HG02973 (cell line): ENCODE data around the gene ZNF740.
A peak's percentile ranks its signal among the peaks of the same experiment; 100 is the strongest.

Source experiments
- ATAC-seq: cut with Tn5 transposase; IDR thresholded peaks from one replicate; pipeline ENCODE4 v1.9.1; 2021; ENCODE audit warnings: moderate library complexity; ENCODE audit not compliant: unreplicated experiment

The ZNF740 gene

DNA sequence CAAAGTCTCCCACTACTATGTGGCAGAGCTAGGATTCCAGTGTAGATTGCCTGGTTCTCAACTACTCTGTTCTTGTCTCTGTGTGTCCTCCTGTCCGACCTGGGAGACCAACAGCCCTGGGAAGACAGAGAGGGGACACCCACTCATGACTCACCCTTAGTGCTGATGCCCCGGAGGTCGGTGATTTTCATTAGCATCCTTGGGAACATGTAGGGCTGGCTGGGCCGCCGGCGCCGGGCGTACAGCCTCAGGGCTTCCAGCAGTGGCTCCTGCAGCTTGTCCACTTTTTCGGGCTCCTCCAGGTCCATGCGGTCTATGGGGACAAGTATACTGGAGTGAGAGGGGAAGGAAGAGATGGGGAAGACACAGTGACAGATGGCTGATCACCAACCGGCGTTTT lies 32.4 kb downstream of the ZNF740 start:
- ATAC-seq: no peak

DNA sequence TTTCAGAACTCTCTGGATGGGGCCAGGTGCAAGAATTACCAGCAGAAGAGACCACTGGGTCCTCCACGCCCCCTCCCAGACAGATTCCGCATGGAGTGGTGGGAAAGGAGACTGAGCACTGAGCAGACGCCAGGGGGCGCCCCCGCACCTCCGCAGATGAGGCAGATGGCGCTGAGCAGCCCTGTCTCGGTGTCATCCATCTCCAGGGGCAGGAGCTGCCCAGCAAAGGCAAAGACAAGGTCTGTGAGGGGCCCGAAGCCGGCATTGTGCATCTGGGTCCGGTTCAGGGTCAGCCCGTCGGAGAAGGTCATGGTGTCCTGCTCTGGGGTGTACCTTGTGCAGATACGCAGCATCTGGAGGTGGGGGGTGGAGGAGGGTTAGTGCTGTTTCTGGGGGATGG lies 32.8 kb downstream of the ZNF740 start:
- ATAC-seq: no peak

DNA sequence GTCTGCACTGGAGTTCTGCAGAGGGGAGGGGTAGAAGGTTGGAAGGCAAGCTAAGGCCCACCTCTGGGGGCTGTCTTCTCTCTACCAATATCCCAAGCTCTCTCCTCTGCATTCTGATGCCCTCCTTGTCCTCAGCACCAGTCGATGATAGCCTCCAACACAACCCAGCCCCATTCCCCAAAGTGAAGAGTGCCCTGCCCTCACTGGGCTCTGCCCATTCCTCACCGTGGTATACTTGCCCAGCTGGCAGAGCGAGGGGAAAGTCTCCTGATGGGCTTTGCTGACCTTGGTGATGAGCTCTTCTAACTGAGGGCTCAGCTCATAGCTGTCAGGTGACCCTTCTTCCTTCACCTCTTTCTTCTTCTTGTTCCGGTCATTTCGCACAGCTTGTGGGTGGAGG lies 33.7 kb downstream of the ZNF740 start:
- no peak for ATAC-seq

DNA sequence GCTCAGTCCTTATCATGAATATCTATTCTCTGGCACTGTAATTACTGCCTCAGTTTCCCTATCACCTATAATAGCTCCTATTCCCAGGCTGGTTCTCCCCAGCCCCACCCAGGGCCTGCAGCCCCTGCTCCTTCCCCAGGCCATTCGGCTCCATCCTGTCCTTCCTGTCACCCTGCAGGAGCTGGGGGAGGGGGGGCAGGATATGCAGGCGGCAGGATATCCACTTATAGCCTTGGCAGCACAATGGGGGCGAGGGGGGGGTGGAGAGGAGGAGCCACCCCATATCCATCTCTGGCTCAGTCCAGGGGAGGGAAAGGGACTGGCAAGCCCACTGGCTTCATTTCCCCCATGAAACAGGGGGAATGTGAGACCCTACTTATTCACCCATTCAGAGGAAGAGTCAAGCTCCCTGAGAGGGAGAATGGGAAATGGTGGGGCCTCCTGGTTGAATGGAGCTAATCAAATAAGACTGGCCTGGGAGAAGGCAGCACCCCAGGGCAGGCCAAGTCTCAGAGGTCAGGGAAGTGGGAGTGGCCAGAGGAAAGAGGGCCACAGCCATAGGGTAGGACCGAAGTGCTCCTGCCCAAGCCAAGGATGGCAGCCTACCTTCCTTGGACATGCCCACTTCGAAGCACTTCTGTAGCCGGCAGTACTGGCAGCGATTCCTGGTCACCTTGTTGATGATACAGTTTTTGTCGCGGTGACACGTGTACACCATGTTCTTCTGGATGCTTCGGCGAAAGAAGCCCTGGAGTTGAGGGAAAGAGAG lies 34.3 kb downstream of the ZNF740 start:
- ATAC-seq: no peak

DNA sequence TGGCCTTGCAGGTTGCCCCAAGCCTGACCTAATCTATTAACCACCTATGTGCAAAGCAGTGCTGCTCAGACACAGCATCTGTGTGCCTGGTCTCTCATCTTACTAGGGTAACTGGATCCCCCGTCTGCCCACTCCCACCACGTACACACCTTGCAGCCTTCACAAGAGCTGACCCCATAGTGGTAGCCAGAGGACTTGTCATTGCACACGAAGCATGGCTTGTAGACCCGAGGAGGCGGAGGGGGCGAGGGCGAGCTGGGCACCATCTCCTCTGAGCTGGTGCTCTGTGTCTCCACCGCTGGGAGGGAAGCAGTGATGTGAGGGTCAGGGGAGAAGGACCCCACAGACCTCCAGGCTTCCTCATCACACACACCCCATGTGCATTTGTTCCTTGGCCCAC lies 35.0 kb downstream of the ZNF740 start:
- no peak for ATAC-seq

DNA sequence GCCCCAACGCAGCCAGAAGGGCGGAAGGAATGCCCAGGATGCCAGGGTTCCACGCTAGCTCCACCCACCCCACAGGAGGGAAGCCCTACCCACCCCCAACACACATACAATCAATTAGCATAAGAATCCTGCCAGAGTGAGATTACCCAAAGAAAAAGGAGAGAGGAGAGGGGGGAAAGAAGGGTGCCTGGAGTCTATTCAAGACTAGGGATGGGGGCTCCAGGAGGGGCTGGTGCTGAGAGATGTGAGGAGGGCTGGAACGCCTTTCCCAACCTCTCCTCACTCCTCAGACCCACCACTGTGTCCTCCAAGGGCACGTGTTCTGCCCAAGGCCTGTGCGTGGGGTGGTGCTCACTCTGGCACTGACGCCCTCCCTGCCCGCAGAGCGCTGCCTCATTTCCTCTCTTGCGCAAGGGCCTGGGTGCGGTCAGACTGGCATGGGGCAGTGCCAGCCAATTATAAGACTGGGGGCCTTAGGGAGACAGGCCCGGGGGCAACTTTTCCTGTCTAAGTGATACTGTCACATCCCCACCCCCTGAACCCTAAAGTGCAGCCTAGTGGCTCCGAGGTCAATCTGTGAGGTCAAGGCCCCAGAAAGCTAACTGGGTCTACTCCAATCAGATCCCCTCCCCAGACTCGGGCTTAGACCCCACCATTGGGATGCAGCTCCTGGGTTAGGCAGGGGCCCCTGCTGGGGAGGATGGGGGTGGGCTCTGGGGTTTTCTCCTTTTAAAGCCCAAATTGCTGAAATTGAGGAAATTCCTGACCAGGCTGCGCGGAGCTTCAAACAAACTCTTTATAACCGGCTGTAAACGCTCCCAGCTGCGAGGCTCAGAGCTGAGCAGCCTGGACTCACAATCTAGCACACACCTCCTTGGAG lies 36.8 kb downstream of the ZNF740 start:
- no peak for ATAC-seq

DNA sequence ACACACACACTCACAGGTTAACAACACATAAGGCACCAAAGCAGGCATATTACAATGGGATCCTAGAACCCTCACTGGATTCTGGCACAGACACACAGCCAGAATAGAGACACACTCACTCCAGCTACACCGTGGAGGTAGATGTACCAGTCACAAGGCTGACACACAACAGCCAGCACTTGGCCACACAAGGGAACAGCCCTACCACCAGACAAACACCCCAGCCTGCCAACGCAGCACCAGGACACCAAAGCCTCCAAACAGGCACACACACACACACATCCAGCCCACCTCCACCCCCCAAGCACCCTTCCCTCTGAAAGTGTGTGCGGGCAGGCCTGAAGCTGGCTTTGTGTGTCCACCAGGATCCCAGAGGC lies 37.4 kb downstream of the ZNF740 start:
- ATAC-seq: no peak

DNA sequence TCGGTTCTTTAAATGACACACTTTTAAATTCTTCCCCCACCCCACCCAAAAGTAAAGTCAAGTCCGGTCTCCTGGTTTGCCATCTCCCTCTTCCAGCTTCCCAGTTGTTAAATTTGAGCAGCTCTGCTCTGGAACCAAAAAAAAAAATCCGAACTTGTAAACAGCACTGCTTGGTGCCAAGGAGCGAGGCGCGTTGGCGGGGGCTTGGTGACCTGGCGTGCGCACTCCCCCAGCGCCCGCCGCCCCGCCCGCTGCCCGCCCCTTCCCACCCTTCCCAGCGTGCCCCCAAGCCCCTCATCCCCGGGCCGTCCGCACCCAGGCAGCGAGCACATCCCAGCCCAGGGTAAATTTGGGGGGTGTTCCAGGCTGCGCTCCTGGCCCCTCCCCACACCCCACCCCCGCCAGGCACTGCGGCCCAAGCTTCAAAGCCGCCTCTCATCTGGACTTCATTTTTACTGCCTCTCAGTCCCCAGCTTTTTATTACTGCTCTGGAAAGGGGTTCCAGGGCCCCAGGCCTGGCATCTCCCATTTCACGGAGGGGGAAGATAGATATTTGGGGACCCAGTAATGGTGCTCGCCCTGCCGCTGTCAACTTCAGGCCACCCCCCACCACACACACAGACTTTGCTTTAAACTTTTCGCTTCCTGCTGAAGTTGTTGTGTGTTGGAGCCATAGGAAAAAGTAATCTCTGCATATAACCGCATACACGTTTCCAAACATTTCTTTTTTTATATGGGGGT lies 38.2 kb downstream of the ZNF740 start:
- ATAC-seq: no peak

DNA sequence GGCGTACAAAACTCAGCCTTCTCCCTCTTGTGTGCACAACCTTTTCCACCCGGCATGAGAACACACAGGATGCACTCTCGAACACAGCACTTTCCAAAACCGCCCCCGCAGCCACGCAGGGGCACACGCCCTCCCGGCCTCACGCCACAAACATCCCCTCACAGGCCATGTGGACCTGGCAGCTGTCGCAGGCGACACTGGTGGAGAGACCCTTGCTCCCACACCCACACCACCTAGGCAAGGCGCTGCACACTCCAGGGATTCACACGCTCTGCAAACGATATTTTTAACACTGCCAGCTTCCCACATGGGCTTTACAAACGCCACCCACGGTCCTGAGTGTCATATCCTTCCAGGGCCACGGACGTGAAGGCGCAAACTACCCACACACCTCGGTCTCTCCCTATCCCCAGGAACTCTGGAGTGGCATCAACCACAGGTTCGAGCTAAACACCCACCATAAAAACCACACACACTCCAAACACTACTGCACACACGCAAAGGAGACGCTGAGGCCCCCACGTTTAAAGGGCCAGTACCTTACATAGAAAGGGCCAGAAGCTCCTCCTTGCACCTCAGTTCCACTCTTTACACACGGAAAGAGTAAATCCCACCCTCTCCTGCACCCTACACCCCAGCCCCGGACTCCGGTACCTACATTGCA lies 38.9 kb downstream of the ZNF740 start:
- peak; percentile 7 for ATAC-seq

DNA sequence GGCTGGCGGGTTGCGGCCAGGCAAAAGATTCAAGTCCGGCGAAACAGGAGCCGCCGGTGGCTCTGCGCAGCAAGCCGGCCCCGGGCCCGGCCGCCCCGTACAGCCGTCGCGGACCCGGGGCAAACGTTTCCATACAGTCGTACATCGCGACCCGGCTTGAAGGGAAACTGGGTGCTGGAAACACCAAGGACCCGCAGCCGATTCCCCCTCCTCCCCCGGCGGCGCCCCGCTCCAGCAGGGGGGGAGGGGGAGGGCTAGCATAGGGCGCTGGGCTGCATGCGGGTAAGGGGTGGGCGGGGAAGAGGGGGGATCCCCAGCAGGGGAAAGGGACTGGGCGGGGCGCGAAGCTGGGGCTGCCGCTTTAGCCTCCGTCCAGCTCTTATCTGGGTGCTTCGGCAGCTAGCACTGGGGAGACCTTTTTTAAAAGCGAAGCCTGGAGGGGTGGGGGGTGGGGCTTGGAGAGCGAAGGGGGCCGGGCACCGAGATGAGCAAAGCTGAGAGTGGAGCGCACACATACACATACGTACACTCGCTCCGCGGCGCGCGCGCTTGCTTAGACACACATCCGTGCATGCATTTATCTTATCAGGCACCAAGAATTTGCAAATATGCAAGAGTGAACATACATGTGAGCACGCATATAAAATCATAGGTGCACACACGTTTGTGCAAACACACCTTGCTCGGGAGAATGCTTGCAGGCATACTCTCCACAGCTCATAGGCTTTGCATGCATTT lies 39.6 kb downstream of the ZNF740 start:
- peak; percentile 30 for ATAC-seq

DNA sequence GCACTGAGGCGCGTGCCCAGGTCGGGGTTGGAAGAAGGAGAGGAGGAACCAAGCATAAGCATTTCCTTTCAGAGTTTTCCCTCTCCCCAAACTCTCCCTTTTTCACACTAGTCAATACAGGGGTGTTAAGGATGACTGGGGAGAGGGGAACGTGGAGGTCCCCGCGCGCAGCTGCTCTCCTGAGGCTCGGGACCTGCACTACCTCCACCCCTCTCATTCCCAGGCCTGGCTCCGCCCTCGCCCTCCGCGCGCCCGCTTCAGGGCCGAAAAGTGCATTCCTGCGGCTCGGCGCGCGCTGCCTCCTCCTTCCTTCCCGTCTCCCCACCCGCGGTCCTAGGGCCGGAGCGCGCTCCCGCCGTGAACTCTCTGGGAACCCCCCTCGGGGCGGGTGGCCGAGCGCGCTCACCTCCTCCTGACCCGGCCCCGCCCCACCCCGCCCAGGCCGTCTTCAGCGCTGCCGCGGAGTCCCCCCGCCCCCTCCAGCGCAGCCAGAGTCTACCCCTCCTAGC lies 40.2 kb downstream of the ZNF740 start:
- ATAC-seq: peak; percentile 40

DNA sequence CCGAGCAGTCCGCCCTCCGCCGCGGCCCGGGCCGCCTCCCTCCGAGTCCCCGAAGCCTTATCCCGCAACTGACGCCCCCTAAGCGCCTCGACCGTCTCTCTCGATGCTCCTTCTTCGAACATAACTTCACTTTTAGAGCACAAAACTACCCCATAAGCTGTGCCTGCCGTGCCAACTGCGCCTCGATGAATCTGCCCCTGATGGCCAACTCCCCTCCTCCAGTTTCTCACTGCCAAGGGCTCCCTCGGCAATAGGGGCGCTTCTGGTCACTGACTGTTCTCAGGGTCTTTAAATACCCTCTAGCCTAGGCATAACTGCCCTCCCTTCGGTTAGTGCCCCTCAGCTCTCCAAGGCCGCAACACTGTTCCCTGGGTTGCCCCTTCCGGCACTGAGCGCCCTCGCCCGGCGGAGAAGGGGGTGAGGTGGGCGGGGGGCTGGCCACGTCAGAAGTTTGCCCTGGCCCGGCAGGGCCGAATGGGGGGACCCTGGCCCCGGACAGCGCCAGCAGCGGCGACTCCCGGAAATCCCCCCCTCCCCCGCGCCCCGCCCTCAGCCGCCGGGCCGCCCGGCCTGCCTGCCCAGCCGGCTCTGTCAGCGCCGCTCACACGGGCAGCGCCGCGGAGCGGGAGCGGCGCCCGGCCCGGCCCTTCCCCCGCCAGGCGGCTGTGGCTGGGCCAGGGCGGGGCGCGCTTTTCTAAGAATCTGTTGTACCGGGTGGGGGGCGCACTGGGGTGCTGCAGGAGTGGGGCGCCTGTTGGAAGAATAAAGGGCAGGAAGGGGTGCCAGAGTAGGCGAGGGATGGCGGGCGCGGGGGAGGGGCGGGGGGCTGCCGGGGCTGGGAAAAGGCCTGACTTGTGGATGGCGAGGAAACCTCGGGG lies 40.9 kb downstream of the ZNF740 start:
- peak; percentile 17 for ATAC-seq

DNA sequence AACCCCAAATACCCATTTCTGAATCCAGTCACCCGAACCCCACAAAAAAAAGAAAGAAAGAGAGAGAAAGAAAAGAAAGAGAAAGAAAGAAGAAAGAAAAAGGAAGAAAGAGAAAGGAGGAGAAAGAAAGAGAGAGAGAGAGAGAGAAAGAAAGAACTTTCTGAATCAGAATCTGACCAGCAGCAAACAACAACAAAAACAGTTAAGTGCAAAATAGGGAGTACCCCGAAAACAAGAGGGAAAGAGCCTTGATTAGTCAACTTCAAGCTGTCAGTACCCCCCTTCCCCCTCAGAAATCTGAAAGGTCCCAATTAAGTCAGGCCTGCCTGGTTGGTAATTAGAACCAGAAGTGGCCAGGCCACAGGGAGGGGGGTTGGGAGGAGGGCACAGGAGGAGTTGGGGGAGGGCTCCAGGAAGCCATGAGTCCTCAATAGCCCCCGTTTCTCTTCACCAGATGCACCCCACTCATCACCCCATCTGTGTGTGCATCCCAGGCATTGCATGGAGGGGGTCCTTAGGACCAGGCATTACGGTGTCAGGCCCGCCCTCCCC lies 41.7 kb downstream of the ZNF740 start:
- no peak for ATAC-seq

DNA sequence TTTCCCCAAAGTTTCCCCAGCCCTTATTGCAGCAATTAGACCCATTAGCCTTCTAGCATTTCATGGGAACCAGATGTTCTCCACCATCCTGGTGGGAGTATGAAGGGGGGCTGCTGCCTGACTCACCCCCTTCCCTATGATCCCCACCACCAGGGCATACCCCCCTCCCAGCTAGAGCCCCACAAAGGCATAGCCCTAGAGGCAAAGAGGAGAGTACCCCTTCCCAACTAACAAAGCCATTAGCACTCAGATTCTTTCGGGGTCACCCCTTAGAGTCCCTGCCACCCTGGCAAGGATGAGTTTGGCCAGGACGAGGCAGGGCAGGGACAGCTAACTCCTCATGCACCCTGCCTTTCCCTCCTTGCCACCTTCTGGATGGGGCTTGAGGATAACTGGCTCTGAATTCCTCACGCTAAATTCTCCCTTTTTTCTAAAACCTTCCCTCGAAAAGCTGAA lies 42.3 kb downstream of the ZNF740 start:
- no peak for ATAC-seq

DNA sequence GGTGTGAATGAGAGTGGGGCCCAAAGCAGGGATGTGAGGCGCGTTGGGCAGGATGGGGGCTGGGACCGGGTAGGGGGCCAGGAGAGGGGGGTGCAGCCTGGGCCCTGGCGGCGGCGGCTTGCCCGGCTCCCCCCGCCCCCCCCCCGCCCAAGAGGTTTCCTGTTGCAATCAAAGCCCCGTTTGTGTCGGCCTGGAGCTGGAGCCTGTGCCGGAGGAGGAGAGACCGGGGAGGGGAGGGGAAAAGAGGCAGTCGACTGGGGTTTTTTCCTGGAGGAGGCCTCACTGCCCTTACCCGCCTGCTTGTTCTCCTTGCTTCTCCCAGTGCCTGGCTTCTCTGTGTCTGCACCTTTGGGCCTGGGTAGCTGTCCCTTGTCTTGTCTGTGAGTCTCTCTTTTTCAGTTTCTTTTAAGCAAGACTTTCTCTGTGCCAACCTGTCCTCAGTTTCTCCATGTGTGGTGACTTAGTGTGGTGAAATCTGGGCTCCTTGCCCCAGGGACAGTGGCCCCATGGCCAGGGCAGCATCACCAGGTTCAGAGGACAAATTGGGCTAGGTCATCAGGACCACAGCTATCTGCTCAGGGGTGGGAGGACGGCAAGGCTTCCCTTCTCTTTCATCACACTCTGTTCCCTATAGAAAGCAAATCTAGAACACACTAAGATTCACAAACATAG lies 43.0 kb downstream of the ZNF740 start:
- ATAC-seq: no peak

DNA sequence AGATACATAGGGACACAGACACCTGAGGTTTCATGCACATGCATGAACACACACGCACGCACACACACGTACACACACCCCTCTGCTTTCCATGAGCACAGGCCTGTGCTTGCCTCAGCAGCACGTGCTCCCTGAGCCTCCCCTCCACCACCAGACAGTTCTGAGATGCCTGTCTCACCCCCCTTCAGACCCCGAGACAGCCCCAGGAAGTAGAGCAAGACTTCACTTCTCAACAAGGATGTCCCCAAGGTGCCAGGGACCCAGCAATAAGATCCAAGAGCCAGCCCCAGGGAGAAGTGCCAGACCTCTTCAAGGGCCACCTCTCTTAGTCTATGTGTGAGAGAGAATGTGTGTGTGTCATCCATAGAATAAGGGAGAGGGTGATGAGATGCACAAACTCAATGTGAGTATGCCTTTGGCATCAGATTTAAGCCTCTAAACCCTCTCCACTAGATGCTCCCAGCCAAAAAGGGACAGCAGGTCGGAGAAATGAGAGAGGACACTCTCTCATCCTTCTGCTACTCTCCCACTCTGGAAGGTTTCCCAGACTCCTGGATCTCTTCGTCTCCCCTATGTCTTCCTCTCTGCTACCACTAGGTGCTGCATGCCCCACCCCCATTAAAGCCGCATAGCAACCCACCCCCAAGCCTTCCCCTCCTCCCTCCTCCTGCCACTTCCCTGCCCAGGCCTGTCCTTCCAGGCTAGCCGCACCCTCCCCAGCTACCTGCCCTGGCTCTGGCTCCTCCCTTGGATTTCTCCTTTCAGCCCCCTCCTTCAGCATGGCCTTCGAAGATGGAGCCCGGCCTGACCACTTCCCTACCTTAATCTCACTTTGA lies 43.8 kb downstream of the ZNF740 start:
- ATAC-seq: no peak

DNA sequence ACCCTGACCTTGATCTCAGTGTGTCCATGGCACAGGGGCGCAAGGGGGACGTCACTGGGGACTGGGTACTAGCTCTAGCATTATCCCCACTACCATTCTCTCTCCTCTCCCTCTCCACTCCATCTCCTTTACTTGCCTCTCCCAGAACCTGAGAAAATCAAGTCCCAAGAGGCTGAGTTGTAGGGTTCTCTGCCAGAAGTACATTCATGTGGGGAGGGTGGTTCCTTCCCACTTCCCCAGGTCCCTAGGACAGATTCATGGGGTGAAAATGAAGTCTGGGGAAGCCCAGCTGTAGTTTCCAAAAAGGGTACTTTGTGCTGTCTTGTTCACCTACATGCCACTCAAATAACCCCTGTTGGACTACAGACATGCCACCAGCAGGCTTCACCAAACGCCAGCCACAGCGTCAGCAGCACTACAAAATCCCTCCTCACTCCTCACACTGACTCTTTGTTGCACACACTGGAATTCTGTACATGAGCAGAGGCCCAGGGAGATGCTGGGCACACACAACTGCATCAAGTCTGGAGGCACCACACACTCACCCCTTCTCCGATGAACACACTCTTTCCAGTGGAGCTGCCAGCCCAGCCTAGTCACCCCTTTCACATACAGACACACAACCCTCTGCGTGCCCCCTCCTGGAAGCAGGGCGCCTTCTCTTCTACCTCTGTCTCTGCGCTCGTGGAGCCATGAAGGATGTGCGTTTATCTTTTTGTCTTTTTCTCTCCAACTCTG lies 44.5 kb downstream of the ZNF740 start:
- ATAC-seq: no peak
